Measurements from ENCODE around the gene CPZ.
"Not testable (repeated sequence)": the region's sequence is repeated elsewhere in the genome, so short reads cannot be mapped to it uniquely, and the experiment has no call there.

Gene CPZ

DNA sequence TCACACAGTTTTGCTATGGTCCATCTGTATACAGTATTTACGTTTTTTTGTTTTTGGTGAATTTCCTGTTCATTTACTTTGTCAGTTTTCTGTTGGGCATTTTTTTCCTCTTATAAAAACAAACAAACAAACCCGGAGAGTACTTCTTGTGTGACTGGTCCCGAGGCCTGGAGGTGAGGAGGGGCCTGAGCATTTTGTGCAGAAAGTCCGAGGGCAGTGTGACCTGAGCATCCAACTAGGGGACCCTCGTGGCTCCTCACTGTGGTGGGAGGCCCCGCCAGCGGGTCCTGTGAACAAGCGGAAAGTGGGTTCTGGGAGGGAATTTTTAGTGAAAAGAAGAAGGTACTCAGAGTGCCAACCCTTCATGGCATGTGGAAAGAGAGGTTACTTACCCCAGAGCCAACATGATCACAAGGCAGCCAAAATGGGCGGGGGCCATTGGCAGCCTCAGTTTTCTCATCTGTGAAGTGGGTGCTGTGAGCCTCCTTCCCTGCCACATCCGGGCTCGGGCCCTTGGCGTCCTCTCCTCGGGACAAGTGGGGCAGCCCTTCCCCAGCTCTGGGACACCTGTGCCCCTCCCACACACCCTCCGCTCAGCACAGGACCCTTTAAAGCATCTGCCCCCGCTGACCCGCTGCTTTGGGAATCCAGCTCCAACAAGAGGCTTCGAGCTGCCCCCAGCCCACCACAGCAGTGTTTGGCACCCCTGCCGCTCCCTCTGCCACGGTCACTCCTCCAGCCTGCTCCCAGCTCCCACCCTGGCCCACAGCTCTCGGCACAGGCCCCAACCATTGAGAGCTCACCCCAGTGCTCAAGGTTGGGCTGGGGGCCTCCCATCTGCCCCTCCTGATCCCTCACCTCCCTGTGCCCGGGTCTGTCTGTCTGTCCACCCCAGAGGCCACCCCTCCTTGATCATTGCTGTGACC lies 35.2 kb upstream of the CPZ start:
- no peak for DNase-seq (ENCODE audit: low spot score)

DNA sequence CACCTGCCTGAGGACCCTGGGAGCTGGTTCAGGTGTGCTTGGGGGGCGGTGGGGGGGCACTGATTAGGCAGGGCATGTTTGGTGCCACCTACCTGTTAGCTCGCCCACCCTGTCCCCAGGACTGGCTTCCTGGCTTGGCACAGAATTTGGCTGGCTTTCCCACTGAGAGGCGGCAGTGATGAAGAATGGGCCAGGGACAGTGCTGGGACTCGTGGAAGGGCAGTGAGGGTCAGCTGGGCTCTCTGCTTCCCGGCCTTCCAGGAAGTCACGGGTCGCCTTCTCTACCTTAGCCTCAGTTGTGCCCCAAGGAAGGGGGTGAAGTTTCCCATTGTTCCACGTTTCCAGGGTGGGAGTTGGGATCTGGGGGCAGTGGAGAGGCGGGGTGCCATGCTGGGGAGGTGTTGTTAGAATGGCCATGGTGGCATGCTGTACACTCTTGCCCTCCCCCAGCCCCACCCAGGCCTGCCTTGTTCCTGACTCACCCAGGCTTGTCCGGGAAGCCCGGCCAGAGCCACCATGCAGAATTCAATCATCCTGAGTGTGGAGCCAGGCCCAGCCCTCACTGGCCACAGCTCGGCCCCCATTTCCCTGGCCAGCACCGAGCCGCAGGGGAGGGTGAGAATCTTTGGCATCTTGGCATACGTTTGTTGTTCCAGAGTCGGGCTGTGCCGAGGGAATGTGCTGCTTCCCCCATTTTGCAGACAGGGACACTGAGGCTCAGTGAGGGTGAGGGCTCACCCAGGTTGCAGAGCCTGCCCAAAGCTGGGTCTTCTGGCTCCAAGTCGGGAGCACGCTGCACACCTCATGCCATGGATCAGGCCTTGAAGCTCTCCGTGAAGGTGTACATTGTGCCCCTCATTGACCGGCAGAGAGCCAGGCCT lies 34.2 kb upstream of the CPZ start:
- DNase-seq (ENCODE audit: low spot score) = no peak

DNA sequence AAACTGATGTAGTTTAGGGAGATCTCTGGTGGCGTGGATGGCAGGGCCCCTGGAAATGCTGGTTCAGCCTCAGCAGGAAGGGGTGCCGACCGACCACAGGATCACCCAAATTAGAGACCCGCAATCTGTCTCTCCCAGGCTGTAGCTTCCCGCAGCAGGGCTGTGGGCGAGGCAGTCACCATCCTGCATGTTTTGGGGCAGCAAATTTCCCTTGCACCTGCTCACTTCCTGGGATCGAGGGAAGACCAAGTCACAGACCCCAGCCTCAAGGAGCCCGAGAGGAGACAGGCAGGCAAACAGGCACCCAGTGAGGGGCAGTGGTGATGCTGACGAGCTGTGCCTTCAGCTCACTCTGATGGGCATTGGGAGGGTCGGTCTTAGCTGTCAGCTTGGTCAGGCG lies 33.6 kb upstream of the CPZ start:
- DNase-seq (ENCODE audit: low spot score) = no peak

DNA sequence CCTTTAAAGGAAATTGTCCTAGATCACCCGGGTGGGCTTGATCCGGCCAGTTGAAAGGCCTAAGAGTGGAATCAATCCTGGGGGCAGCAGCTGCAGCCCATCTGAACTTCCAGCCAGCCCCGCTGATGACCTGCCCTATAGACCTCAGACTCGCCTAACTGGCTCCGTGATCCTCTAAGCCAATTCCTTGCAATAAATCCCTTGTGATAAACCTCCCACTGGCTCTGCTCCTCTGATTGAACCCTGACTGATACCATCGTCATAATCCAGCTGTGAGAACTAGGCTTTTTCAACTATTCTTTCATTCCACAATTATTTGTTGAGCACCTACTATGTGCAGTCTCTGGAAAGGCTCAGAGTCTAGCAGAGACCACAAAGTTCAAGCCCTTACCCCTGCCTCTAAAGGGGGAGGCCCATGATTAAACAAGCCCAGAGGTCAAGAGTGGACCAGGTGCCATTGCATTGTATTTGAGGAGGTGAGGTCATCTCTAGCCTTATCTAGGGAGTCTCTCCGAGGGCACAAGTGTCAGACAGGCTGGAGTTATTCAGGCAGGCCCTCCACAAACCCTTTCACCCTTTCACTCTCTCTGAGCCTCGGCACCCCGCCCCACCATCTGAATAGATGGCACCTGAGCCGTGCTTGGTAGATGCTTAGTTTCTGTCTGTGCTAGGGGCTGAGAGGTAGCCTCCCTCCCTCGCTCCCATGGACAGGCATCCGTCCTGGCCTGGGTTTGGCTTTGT lies 32.9 kb upstream of the CPZ start:
- DNase-seq (ENCODE audit: low spot score) = no peak

DNA sequence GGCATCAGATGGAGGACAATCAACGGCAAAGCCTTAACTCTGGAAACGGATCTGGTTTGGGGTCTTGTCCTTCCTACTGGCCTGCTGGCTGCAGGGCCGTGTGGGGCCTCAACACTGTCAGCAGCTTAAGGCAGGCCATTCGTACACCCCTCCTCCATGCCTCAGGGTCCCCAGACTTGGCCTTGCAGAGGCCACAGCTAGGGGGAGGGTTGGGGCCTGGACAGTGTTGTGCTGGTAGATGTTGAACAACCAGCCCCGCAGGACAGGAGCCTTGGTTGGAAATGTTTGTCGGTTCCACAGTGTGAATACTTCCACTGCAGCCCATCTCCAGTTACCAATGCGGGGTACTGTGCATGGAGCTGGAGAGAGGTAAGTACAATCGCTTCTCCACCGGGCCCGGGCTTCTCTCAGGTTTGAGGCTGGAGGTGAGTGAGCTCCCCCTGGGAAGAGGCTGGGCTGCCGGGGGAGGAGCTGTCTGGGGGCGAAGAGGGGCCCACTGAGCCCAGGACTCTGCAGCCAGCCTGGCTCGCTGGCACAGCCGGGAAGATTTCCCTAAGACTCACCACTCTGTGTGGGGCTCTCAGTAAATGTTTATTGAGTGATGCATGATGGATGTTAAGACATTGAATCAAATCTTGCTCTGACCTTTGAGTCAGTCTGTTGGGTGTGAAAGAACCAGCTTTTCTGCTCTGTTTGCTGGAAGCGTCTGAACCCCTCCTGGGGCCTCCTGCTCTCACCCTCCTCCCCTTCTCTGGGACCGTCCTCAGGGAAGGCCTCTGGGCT lies 32.1 kb upstream of the CPZ start:
- no peak for DNase-seq (ENCODE audit: low spot score)

DNA sequence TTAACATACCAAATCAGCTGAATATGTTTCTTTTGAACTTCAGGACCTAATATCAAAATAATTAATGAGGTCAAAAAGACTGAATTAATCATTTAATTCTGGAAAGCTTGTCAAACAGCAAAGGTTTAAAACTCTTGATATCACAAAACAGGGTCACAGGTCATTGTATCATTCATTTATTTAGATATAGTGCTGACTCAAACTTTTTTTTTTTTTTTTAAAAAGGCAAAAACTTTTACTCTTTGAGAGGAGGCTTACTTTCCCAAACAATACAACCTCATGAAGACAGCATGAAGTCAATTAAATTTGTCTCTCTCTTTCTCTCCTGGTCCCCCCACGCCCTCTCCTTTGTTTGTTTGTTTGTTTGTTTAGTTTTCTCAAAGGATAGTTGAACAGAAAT lies 28.0 kb upstream of the CPZ start:
- no peak for DNase-seq (ENCODE audit: low spot score)

DNA sequence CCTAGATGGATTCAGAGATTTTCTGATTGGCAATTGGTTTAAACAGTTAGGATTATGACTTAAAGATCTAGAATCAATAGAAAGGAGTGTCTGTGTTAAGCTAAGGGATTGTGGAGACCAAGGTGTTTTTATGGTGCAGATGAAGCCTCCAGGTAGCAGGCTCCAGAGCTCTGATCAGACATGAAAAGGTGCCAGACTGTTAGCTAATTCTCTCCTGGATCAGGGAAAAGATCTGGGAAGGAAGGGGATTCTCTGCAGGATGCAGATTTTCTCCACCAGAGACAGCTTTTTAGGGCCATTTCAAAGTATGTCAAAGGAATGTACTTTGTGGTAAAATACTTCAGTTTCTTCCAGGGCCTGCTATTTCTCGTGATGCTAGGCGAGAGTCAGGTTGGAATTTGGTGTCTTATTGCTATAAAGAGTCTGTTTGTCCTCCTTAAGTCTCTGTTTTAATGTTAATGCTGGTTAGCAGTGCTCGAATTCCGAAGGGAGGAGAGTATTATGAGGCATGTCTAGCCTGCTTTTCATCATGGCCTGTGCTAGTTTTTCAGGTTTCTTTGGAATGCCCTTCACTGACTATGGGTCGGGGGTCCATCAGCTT lies 24.4 kb upstream of the CPZ start:
- no peak for DNase-seq (ENCODE audit: low spot score)

DNA sequence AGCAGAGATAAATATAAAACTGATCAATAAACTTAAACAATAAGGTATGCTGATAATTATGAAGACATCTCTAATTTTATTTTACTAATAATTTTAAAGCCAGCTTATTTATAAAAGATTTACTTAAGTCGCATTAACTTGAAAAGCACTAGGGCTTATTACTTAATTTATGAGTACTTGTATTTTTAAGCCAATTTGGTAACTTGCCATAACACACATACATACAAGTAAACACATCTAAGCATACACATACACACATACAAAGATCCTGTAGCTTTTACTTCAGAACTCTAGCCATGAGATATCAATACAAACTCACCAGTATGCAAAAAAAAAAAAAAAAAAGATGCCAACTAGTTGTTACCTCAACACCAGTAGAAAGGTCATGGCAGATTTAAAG lies 22.4 kb upstream of the CPZ start:
- DNase-seq (ENCODE audit: low spot score) = no peak

DNA sequence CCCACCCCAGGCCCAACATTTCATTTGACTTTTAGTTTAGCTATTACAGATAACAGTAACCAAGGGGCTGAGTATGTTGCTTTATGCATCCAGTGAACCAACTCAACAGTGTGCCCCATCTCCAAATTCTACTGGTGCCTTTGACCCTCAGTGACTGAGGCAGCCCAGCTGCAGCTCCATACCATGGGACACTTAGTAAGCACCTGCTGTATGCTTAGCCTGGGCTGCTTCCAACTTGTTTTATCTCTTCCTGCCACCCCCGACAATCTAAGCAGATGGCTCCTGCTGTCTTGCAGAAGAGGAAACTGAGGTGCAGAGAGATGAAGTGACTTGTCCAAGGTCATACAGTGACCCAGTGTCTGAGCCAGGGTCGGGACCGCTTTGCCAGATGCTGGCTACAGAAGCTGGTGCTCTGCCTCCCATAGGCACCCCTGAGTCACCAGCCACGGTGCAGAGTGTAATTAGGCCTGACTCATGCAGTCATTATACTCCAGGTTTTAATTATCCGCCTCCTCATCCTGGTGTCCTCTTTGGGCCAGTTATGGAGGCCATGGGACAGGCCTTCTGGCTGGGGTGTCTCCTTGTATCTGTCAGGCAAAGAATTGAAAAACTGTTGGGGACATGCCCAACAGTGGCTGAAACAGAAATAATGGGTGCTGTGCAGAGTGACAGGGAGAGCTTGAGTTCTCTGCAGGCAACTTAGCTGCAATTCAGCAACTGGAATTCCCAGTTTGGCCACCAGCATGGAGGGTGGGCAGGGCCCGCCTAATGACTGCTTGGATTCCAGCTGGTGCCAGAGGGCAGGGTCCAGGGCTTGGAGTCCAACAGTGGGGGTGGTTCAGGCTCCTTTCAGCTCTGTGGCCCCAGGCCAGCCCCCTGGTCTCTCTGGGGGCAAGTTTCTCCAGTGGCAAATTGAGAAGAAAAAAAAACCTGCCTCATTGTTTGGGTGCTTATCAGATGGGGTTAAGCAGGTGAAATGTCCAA lies 20.6 kb upstream of the CPZ start:
- no peak for DNase-seq (ENCODE audit: low spot score)

DNA sequence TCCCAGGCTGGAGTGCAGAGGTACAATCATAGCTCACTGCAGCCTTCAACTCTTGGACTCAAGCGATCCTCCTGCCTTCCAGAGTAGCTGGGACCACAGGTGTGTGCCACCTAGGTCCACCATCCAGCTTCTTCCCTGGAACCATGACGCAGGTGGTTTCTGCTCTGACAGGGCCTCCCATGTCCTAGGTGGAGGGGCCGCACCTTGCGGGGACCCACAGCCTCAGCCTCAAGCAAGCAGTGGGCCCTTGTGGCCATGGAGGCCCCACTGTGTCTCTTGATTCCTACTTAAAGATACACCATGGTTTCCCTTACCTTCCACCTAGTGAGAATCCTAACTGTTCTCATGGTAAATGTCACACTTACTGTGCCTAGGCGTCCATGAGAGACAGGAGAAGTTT lies 19.3 kb upstream of the CPZ start:
- DNase-seq (ENCODE audit: low spot score) = no peak

DNA sequence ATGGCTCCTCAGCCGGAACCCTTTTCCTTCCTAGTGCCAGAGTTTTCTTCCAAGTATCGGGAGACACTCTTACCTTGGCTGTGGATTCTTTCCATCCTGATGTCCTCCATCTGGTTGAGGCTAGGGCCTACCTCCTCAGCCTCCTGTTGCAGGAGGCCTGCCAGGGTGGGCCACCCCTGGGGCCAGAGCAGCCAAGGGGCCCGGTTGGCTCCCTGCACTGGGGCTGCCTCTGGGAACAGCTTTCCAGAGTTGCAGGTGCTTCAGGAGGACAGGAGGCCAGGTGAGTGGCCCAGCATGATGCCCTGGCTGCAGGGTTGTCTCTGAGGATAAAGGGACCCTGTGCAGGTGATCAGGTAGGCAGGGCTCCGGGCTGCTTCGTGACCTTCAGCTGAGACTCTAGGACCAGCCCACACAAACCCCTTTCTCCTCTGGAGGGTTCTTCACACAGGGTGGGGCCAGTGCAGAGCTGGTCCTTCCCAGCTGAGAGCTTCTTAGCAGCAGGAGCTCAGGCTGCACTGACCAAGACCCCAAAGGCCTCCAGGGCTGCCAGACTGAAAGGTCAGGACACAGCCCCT lies 17.7 kb upstream of the CPZ start:
- no peak for DNase-seq (ENCODE audit: low spot score)

DNA sequence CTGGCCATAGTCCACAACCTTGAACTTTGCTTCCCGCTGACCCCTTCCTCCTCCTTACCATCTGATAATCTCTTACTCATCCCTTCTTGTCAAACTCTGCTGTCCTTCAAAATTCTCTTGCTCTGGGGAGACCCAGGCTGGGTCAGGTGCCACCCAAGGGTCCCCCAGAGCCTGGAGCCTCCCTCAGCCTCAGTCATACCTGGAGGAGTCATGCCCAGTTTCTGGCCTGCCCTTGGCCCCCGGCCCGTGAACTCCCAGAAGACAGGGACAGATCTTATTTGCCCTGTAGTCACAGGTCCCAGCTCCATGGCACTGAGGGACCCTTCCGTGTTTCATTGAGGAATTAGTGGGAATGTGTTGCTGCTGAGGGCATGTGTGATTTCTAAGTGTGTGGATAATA lies 17.1 kb upstream of the CPZ start:
- DNase-seq (ENCODE audit: low spot score) = no peak

DNA sequence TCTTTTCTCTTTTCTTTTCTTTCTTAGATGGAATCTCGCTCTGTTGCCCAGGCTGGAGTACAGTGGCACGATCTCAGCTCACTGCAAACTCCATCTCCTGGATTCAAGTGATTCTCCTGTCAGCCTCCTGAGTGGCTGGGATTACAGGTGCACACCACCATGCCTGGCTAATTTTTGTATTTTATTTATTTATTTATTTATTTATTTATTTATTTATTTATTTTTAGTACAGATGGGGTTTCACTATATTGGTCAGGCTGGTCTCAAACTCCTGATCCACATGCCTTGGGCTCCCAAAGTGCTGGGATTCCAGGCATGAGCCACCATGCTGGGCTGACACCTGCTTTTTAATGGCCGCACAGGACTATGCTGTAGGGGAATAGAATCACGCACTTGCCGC lies 16.0 kb upstream of the CPZ start:
- not testable (repeated sequence) for DNase-seq (ENCODE audit: low spot score)

DNA sequence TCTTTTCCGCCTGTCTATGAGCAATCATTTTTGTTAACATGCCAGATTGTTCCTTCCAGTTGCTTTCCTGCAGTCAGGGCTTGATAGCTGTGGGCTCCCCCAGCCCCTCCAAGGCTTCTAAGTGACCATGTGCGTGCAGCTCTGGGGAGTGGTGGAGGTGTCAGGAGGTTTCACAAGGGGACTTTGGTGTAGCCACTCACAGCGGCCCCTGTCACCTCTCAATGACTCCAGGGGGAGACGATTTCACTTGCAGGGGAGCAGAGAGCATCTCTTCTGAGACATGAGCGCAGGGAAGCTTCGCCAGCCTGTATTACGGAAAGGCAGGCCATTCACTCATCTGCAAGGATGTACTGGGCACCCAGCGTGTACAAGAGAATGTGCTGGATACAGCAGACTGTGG lies 15.5 kb upstream of the CPZ start:
- no peak for DNase-seq (ENCODE audit: low spot score)

DNA sequence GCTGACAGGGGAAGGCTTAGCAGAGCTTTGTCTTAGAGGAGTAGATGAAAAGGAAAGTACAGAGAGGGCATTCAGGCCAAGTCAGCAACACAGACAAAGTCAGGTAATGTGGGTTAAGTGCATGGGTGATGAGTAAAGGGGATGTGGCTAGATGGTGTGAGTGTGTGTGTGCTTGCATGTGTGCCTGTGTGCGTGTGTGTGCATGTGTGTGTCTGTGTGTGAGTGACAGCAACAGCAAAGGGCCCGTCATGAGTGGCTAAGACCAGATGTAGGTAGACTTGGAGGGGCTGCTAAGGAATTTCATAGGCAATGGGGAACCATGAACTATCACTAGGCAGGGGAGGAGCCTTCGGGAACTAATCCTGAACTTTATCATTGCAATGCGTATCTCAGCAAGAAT lies 14.6 kb upstream of the CPZ start:
- no peak for DNase-seq (ENCODE audit: low spot score)

DNA sequence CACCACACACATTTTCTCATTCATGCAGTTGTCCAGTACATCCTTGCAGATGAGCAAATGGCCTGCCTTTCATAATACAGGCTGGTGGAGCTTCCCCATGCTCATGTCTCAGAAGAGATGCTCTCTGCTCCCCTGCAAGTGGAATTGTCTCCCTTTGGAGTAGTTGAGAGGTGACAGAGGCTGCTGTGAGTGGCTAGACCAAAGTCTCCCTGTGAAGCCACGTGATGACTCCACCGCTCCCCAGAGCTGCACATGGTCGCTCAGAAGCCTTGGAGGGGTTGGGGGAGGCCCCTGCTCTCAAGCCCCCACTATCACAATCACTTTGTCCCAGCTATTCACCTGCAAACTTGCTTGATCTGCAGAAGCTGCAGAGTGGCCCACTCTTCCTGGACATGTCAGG lies 13.8 kb upstream of the CPZ start:
- no peak for DNase-seq (ENCODE audit: low spot score)

DNA sequence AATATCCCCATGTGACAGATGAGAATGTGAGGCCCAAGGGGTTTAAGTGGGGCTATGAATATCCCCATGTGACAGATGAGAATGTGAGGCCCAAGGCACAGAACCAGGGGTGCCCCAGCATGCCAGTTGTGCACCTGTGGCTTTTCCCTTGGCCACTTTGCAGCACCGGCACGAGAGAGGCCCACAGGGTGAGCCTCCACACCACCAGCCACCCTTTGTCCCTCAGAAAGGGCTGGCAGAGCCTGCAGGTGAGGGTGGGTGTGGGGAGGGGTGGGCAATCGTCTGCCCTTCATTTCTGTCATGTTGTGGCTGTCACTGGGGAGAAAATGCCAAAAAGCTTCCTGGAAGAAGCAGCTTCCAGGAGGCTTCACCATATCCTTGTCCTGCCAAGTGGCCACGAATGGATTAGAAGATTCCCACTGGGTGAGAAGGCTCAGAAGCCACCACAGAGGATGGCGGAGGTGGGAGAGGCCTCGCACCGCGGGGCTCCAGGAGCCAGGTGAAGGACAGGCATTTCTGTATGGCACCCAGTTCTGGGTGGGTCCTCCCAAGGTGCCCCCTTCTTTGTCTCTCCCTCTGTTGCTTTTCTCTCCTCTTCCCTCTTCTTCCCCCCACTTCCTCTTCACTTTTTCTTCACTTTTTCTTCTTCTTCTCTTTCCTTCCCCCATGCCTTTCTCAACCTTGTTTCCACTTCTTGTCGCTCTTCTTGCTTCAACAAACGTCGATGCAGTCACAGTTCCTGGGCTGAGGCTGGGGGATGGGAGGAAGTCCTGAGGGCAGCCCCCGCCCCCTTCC lies 12.8 kb upstream of the CPZ start:
- DNase-seq (ENCODE audit: low spot score) = no peak

DNA sequence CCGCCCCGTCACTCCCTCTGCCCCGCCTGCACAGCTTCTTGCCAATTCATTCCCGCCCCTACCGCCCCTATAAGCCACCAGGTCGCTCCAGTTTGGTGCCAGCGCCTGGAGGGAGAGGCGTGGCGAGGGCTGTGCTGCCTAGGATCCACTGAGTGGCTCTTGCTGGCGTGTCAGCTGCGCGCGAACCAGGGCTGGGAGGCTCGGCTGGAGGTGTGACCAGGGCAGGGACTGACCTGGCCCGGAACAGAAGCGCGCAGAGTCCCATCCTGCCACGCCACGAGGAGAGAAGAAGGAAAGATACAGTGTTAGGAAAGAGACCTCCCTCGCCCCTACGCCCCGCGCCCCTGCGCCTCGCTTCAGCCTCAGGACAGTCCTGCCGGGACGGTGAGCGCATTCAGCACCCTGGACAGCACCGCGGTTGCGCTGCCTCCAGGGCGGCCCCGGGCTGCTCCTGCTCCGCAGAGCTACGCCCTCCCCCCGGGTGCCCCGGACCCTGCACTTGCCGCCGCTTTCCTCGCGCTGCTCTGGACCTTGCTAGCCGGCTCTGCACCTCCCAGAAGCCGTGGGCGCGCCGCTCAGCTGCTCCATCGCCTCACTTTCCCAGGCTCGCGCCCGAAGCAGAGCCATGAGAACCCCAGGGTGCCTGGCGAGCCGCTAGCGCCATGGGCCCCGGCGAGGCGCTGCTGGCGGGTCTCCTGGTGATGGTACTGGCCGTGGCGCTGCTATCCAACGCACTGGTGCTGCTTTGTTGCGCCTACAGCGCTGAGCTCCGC lies 12.1 kb upstream of the CPZ start, which contains the start of gene GPR78:
GPR78 (plus strand) TSS at position 72 of the 773 bp plus-strand sequence; CDS start at position 663, 591 bp downstream.
- no peak for DNase-seq (ENCODE audit: low spot score)
